NT2/D1 (cell line): ENCODE data around the gene NABP2.

Experiments
- SUZ12 ChIP-seq: IDR thresholded peaks from 2 replicates; pipeline ENCODE4 v1.6.1; 2011; ENCODE audit not compliant: insufficient read length, insufficient read depth; ENCODE audit errors: extremely low read depth
- YY1 ChIP-seq: IDR thresholded peaks from 2 replicates; pipeline ENCODE4 v1.6.1; 2011; ENCODE audit not compliant: insufficient read length, insufficient read depth
- ZNF274 ChIP-seq: IDR thresholded peaks from 2 replicates; pipeline ENCODE4 v1.6.1; 2011; ENCODE audit warnings: mild to moderate bottlenecking, low read depth, low read length

- TF ChIP-seq ZNF274, result no peak
- TF ChIP-seq YY1, result no peak
- TF ChIP-seq SUZ12, result no peak
These were observed 31.5 kb downstream of the NABP2 start for GRCh38 chr12:56255671-56256070.
